ENCODE data around the gene TMEM233.

The TMEM233 gene

GRCh38 chr12:119679081-119679480, 85.5 kb downstream of the TMEM233 start:
- H3K36me3 ChIP-seq (ENCODE audit: insufficient read depth) = no peaks in the 10 kb centered on the region

GRCh38 chr12:119679490-119679889, 85.9 kb downstream of the TMEM233 start:
- no peaks in the 10 kb centered on the region for H3K27me3 ChIP-seq (ENCODE audit: insufficient read depth, low read depth)
- no peak overlapping the region for H3K27ac ChIP-seq
- no peaks in the 10 kb centered on the region for H3K36me3 ChIP-seq (ENCODE audit: insufficient read depth)

More at GRCh38 chr12:119679081-119679480, 85.5 kb downstream of the TMEM233 start:
- Histone ChIP-seq H3K4me1 (ENCODE audit: low read depth, poor library complexity, severe bottlenecking) (peaks cover 10% of the 10 kb centered on the region), H3K27ac (no peak overlapping the region), H2AFZ (ENCODE audit: low read depth) (no peak overlapping the region), H4K20me1 (ENCODE audit: insufficient read depth) (no peaks in the 10 kb centered on the region), H3K9ac (no peak overlapping the region), H3K4me2 (no peak overlapping the region), H3K79me2 (ENCODE audit: insufficient read depth, low read depth) (no peaks in the 10 kb centered on the region), H3K27me3 (ENCODE audit: insufficient read depth, low read depth) (no peaks in the 10 kb centered on the region), H3K4me3 (IDR thresholded peaks at IDR 0.05; ENCODE audit: insufficient read depth, low read depth, low read length) (no peak overlapping the region)
- no peak for TF ChIP-seq CTCF (conservative IDR thresholded peaks at IDR 0.05; ENCODE audit: low read depth, low read length)

GRCh38 chr12:119681111-119681510, 87.5 kb downstream of the TMEM233 start:
- no peak overlapping the region for H3K4me2 ChIP-seq
- H3K36me3 ChIP-seq (ENCODE audit: insufficient read depth) = no peaks in the 10 kb centered on the region
- no peaks in the 10 kb centered on the region for H3K79me2 ChIP-seq (ENCODE audit: insufficient read depth, low read depth)
- no peaks in the 10 kb centered on the region for H4K20me1 ChIP-seq (ENCODE audit: insufficient read depth)
- peaks cover 10% of the 10 kb centered on the region for H3K4me1 ChIP-seq (ENCODE audit: low read depth, poor library complexity, severe bottlenecking)
- H3K27ac ChIP-seq = no peak overlapping the region
- no peak for TF ChIP-seq CTCF (conservative IDR thresholded peaks at IDR 0.05; ENCODE audit: low read depth, low read length)
- no peak overlapping the region for H2AFZ ChIP-seq (ENCODE audit: low read depth)
- H3K4me3 ChIP-seq (IDR thresholded peaks at IDR 0.05; ENCODE audit: insufficient read depth, low read depth, low read length) = no peak overlapping the region
- no peak overlapping the region for H3K9ac ChIP-seq
- H3K27me3 ChIP-seq (ENCODE audit: insufficient read depth, low read depth) = no peaks in the 10 kb centered on the region

More at GRCh38 chr12:119679490-119679889, 85.9 kb downstream of the TMEM233 start:
- H3K9ac ChIP-seq = no peak overlapping the region
- H2AFZ ChIP-seq (ENCODE audit: low read depth) = no peak overlapping the region
- no peaks in the 10 kb centered on the region for H3K79me2 ChIP-seq (ENCODE audit: insufficient read depth, low read depth)
- peaks cover 10% of the 10 kb centered on the region for H3K4me1 ChIP-seq (ENCODE audit: low read depth, poor library complexity, severe bottlenecking)
- H3K4me3 ChIP-seq (IDR thresholded peaks at IDR 0.05; ENCODE audit: insufficient read depth, low read depth, low read length) = no peak overlapping the region
- H3K4me2 ChIP-seq = no peak overlapping the region
- TF ChIP-seq CTCF (conservative IDR thresholded peaks at IDR 0.05; ENCODE audit: low read depth, low read length) = no peak
- H4K20me1 ChIP-seq (ENCODE audit: insufficient read depth) = no peaks in the 10 kb centered on the region

- Histone ChIP-seq H3K36me3 (ENCODE audit: insufficient read depth) (no peaks in the 10 kb centered on the region), H4K20me1 (ENCODE audit: insufficient read depth) (no peaks in the 10 kb centered on the region), H3K4me2 (no peak overlapping the region), H3K27ac (no peak overlapping the region), H3K4me1 (ENCODE audit: low read depth, poor library complexity, severe bottlenecking) (peaks cover 10% of the 10 kb centered on the region), H2AFZ (ENCODE audit: low read depth) (no peak overlapping the region), H3K27me3 (ENCODE audit: insufficient read depth, low read depth) (no peaks in the 10 kb centered on the region), H3K4me3 (IDR thresholded peaks at IDR 0.05; ENCODE audit: insufficient read depth, low read depth, low read length) (no peak overlapping the region), H3K79me2 (ENCODE audit: insufficient read depth, low read depth) (no peaks in the 10 kb centered on the region), H3K9ac (no peak overlapping the region)
- no peak for TF ChIP-seq CTCF (conservative IDR thresholded peaks at IDR 0.05; ENCODE audit: low read depth, low read length)
Observed at GRCh38 chr12:119681728-119682638, 88.4 kb downstream of the TMEM233 start.

Measured in KMS-11 (cell line).